Neural cell (in vitro differentiated cells): Measurements from ENCODE around the gene OR2B3. TPM values are rescaled to one million over a fixed set of nuclear protein-coding genes. Genes with fewer than 3 reads are reported as not detected.

Source experiments
- H2AFZ ChIP-seq: fragments of 200-600, 300-800 bp; sonication (generic), shearing (Covaris generic); 2 replicates; pipeline ENCODE4 v1.6.0; 2014; ENCODE audit warnings: low read depth, mild to moderate bottlenecking, antibody characterized with exemption, low read length, moderate library complexity
- H3F3A ChIP-seq: fragments of 200-600 bp; shearing (Covaris generic); 2 replicates; pipeline ENCODE4 v1.6.1; 2016; ENCODE audit warnings: mild to moderate bottlenecking, moderate library complexity, mixed read lengths, antibody characterized with exemption, low read length; ENCODE audit not compliant: insufficient read depth, poor library complexity, severe bottlenecking
- H3K27ac ChIP-seq: fragments of 200-600, 300-800 bp; sonication (generic), shearing (Covaris generic); 2 replicates; pipeline ENCODE4 v1.5.1; 2014; ENCODE audit warnings: mild to moderate bottlenecking, low read length, moderate library complexity
- H3K27me3 ChIP-seq: fragments of 300-800, 200-600 bp; sonication (generic), shearing (Covaris generic); 2 replicates; pipeline ENCODE4 v1.6.0; 2014; ENCODE audit warnings: mild to moderate bottlenecking, low read depth, low read length, moderate library complexity; ENCODE audit not compliant: insufficient read depth
- H3K36me3 ChIP-seq: fragments of 300-800, 200-600 bp; sonication (generic), shearing (Covaris generic); 2 replicates; pipeline ENCODE4 v1.5.1; 2014; ENCODE audit warnings: mild to moderate bottlenecking, antibody characterized with exemption, low read length, moderate library complexity; ENCODE audit not compliant: insufficient read depth
- H3K4me2 ChIP-seq: fragments of 300-800, 200-600 bp; sonication (generic), shearing (Covaris generic); 2 replicates; pipeline ENCODE4 v1.6.0; 2014; ENCODE audit warnings: mild to moderate bottlenecking, low read length
- H3K4me3 ChIP-seq: fragments of 300-800, 200-600 bp; sonication (generic), shearing (Covaris generic); 2 replicates; pipeline ENCODE4 v1.5.1; 2014; ENCODE audit warnings: mild to moderate bottlenecking, low read length, moderate library complexity
- H3K79me2 ChIP-seq: fragments of 200-600 bp; shearing (Covaris generic); replicated peaks from 2 replicates; pipeline ENCODE4 v1.6.0; 2014; ENCODE audit warnings: mild to moderate bottlenecking, low read length, moderate library complexity; ENCODE audit not compliant: insufficient read depth
- H3K9ac ChIP-seq: fragments of 300-800, 200-600 bp; sonication (generic), shearing (Covaris generic); 2 replicates; pipeline ENCODE4 v1.6.1; 2016; ENCODE audit warnings: mild to moderate bottlenecking, low read length, mixed read lengths
- H3K9me2 ChIP-seq: fragments of 200-600 bp; shearing (Covaris generic); 2 replicates; pipeline ENCODE4 v1.6.1; 2016; ENCODE audit warnings: mild to moderate bottlenecking, low read length, mixed read lengths; ENCODE audit not compliant: insufficient read depth
- H3K9me3 ChIP-seq: fragments of 200-600, 300-800 bp; sonication (generic), shearing (Covaris generic); 2 replicates; pipeline ENCODE4 v1.6.1; 2016; ENCODE audit warnings: mild to moderate bottlenecking, mixed run types, low read length, moderate library complexity, mixed read lengths
- H4K20me1 ChIP-seq: fragments of 200-600 bp; shearing (Covaris generic); 2 replicates; pipeline ENCODE4 v1.6.1; 2016; ENCODE audit warnings: mild to moderate bottlenecking, mixed run types; ENCODE audit not compliant: insufficient read depth
- CTCF ChIP-seq: fragments of 450-650 bp; IDR thresholded peaks from 2 replicates; pipeline ENCODE4 v1.5.1; 2014; ENCODE audit warnings: antibody characterized with exemption, mild to moderate bottlenecking, moderate library complexity; ENCODE audit not compliant: poor library complexity, severe bottlenecking
- EP300 ChIP-seq: fragments of 450-650 bp; conservative IDR thresholded peaks from 2 replicates; pipeline ENCODE4 v1.6.1; 2014; ENCODE audit warnings: antibody characterized with exemption, mild to moderate bottlenecking, moderate library complexity; ENCODE audit not compliant: poor library complexity, severe bottlenecking
- EZH2 ChIP-seq: fragments of 200-600, 300-800 bp; shearing (Covaris generic), sonication (generic); IDR thresholded peaks from 2 replicates; pipeline ENCODE4 v1.6.1; 2014; ENCODE audit warnings: antibody characterized with exemption, low read length, borderline replicate concordance, mild to moderate bottlenecking; ENCODE audit not compliant: insufficient read depth, poor library complexity, severe bottlenecking
- MXI1 ChIP-seq: fragments of 450-650 bp; conservative IDR thresholded peaks from 2 replicates; pipeline ENCODE4 v1.6.1; 2014; ENCODE audit warnings: antibody characterized with exemption, mild to moderate bottlenecking; ENCODE audit not compliant: poor library complexity, severe bottlenecking
- POLR2AphosphoS5 ChIP-seq: IDR thresholded peaks from 2 replicates; pipeline ENCODE4 v1.6.1; 2012
- RAD21 ChIP-seq: fragments of 450-650 bp; conservative IDR thresholded peaks from 2 replicates; pipeline ENCODE4 v1.6.1; 2014; ENCODE audit warnings: antibody characterized with exemption, mild to moderate bottlenecking, moderate library complexity
- REST ChIP-seq: IDR thresholded peaks from 2 replicates; pipeline ENCODE4 v1.6.1; 2012; ENCODE audit warnings: borderline replicate concordance
- SMC3 ChIP-seq: fragments of 450-650 bp; conservative IDR thresholded peaks from 2 replicates; pipeline ENCODE4 v1.6.1; 2014; ENCODE audit warnings: antibody characterized with exemption, mild to moderate bottlenecking, moderate library complexity; ENCODE audit not compliant: poor library complexity
- TAF1 ChIP-seq: IDR thresholded peaks from 2 replicates; pipeline ENCODE4 v1.6.1; 2012; ENCODE audit warnings: low read depth
- polyA minus RNA-seq: library from RNA; depleted of rRNA, polyadenylated mRNA; stranded (reverse); fragments of >200 nt; gene quantifications from 2 replicates; pipeline ENCODE4 v1.2.3, GENCODE V29; 2014
- polyA plus RNA-seq: library from polyadenylated mRNA; depleted of rRNA; stranded (reverse); fragments of >200 nt; gene quantifications from 2 replicates; pipeline ENCODE4 v1.2.3, GENCODE V29; 2014

Gene OR2B3
- polyA plus RNA-seq (not detected in 2 replicates), polyA minus RNA-seq (not detected in 2 replicates)

DNA sequence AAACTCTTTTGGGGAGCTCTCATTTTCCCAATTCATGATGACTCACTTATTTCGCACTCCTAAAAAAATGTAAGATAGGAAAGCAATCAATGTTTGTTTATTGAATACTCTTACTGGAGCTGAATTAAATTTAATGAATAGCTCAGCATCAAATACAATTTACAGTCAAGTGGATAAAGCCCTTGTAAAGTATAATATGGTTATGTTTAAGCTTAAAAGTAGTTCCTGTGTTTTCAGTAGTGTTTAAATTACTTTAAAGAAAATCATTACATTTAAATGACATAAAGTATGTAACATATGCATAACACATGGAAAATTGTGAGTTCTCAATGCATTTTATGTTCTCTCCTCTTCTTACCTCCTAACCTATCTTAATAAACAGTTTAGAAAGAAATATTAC is at the start of gene OR2B3:
TSS of gene OR2B3 (minus strand) at position 101 of the 400 bp plus-strand sequence. CDS start at position 36, 65 bp downstream.
- TF ChIP-seq SMC3 (no peak), REST (no peak), EZH2 (no peak), MXI1 (no peak), POLR2AphosphoS5 (no peak), RAD21 (no peak), CTCF (no peak), EP300 (no peak), TAF1 (no peak)

DNA sequence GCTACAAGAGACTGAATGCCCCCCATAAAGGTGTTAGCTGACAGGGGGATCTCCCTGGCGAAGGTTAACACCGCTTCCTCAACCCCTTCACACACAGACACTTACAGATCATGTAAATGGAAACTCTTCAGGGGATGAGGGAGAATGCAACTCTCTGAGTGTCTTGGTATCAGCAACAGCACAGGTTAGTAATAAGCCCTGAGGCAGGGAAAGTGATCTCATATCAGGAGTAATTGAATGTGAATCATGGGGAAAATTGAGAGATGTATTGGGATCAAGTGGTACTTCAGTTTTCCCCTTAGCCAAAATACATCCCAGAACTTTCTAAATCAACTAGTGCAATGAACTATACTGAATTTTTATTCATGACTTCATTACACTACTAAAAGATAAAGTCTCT is 44.6 kb upstream of the OR2B3 start:
- Histone ChIP-seq H3K9me2 (no peaks in the 10 kb centered on the region), H3K4me3 (no peak overlapping the region), H3K9ac (no peak overlapping the region), H3K79me2 (no peaks in the 10 kb centered on the region), H3K9me3 (no peaks in the 10 kb centered on the region), H3K27ac (no peak overlapping the region), H3K36me3 (no peaks in the 10 kb centered on the region), H3K27me3 (no peaks in the 10 kb centered on the region), H3F3A (no peaks in the 10 kb centered on the region), H2AFZ (no peak overlapping the region), H3K4me2 (no peak overlapping the region), H4K20me1 (no peaks in the 10 kb centered on the region)
- TF ChIP-seq CTCF (no peak), POLR2AphosphoS5 (no peak), TAF1 (no peak), EP300 (no peak), REST (no peak), SMC3 (no peak), MXI1 (no peak), EZH2 (no peak), RAD21 (no peak)

More for the DNA sequence above, at the start of gene OR2B3:
- Histone ChIP-seq H3K79me2 (no peaks in the 10 kb centered on the region), H3K9me2 (no peaks in the 10 kb centered on the region), H3F3A (no peaks in the 10 kb centered on the region), H2AFZ (no peak within 1 kb of the TSS), H3K4me2 (no peak within 1 kb of the TSS), H3K27me3 (no peaks in the 10 kb centered on the region), H4K20me1 (no peaks in the 10 kb centered on the region), H3K4me3 (no peak within 1 kb of the TSS), H3K9me3 (no peaks in the 10 kb centered on the region), H3K9ac (no peak within 1 kb of the TSS), H3K36me3 (no peaks in the 10 kb centered on the region), H3K27ac (no peak within 1 kb of the TSS)
